IMR-90 (cell line): Measurements from ENCODE around the gene ASTN2. TPM values are rescaled to one million over a fixed set of nuclear protein-coding genes. Genes with fewer than 3 reads are reported as not detected.

Experiments
- ATAC-seq: fragments of 200-7000 bp; cut with Tn5 transposase; 2 replicates; pipeline ENCODE4 v1.9.1; 2020; ENCODE audit warnings: low read depth, mild to moderate bottlenecking, moderate library complexity
- BruUV-seq: library from RNA; stranded (reverse); fragments of 400-500 nt; replicated peaks from 2 replicates; lab custom pipeline; 2021; lab: Mats Ljungman, UMichigan
- CTCF ChIA-PET: fragments of 300-600 bp; formaldehyde crosslinking; extraction: SDS; loops from one replicate; lab custom pipeline; 2021; ENCODE audit warnings: antibody characterized with exemption; lab: Yijun Ruan, JAX
- POLR2A ChIA-PET: fragments of 300-600 bp; sonication (Branson Sonifier 250); formaldehyde crosslinking; loops from one replicate; lab custom pipeline; 2022; ENCODE audit warnings: antibody characterized with exemption; ENCODE audit not compliant: unreplicated experiment; lab: Charles Lee
- DNase-seq: peaks from one replicate; pipeline ENCODE4 v3.0.0; 2013
- H2AFZ ChIP-seq: replicated peaks from 2 replicates; pipeline ENCODE3; 2013; ENCODE audit warnings: low read length, mild to moderate bottlenecking; ENCODE audit not compliant: poor library complexity
- H2AK5ac ChIP-seq: 2 replicates; pipeline ENCODE4 v1.6.1; 2013; ENCODE audit warnings: low read depth, low read length, inconsistent platforms
- H2AK9ac ChIP-seq: replicated peaks from 2 replicates; pipeline ENCODE3; 2013; ENCODE audit warnings: mild to moderate bottlenecking, low read depth, low read length, moderate library complexity; ENCODE audit not compliant: poor library complexity
- H2BK120ac ChIP-seq: 2 replicates; pipeline ENCODE4 v1.6.1; 2013; ENCODE audit warnings: low read depth, low read length, inconsistent platforms
- H2BK15ac ChIP-seq: 3 replicates; pipeline ENCODE4 v1.6.1; 2013; ENCODE audit warnings: low read depth, low read length, inconsistent platforms
- H2BK20ac ChIP-seq: 2 replicates; pipeline ENCODE4 v1.6.1; 2013; ENCODE audit warnings: low read depth, mild to moderate bottlenecking, inconsistent platforms, low read length, moderate library complexity
- H2BK5ac ChIP-seq: 2 replicates; pipeline ENCODE4 v1.6.1; 2013; ENCODE audit warnings: mild to moderate bottlenecking, low read depth, low read length, inconsistent platforms; ENCODE audit not compliant: poor library complexity, severe bottlenecking
- H3K14ac ChIP-seq: replicated peaks from 2 replicates; pipeline ENCODE4 v1.6.1; 2013; ENCODE audit warnings: low read depth, low read length, inconsistent platforms
- H3K18ac ChIP-seq: 2 replicates; pipeline ENCODE4 v1.6.1; 2013; ENCODE audit warnings: low read depth, low read length, control low read depth
- H3K23ac ChIP-seq: 2 replicates; pipeline ENCODE4 v1.6.1; 2013; ENCODE audit warnings: low read depth, low read length, inconsistent platforms
- H3K27ac ChIP-seq: 2 replicates; pipeline ENCODE4 v1.5.1; 2013; ENCODE audit warnings: mild to moderate bottlenecking, control low read depth, low read length; ENCODE audit not compliant: insufficient read depth
- H3K27me3 ChIP-seq: 2 replicates; pipeline ENCODE4 v1.6.1; 2013; ENCODE audit warnings: low read length; ENCODE audit not compliant: control insufficient read depth, insufficient read depth
- H3K36me3 ChIP-seq: 2 replicates; pipeline ENCODE4 v1.6.1; 2013; ENCODE audit warnings: low read length, mixed read lengths; ENCODE audit not compliant: control insufficient read depth, insufficient read depth
- H3K4ac ChIP-seq: 2 replicates; pipeline ENCODE4 v1.6.1; 2013; ENCODE audit warnings: low read depth, low read length, inconsistent platforms
- H3K4me1 ChIP-seq: 2 replicates; pipeline ENCODE4 v1.6.1; 2013; ENCODE audit warnings: low read length, mixed read lengths; ENCODE audit not compliant: control insufficient read depth, insufficient read depth
- H3K4me2 ChIP-seq: 2 replicates; pipeline ENCODE4 v1.6.1; 2013; ENCODE audit warnings: low read depth, mild to moderate bottlenecking, control low read depth, low read length, moderate library complexity
- H3K4me3 ChIP-seq: 2 replicates; pipeline ENCODE4 v1.5.1; 2013; ENCODE audit warnings: low read depth, mild to moderate bottlenecking, control low read depth, low read length, moderate library complexity; ENCODE audit not compliant: insufficient read depth
- H3K56ac ChIP-seq: 2 replicates; pipeline ENCODE4 v1.6.1; 2013; ENCODE audit warnings: low read length, inconsistent platforms; ENCODE audit not compliant: insufficient read depth; ENCODE audit errors: extremely low read depth
- H3K79me1 ChIP-seq, 2 experiments: 2 replicates each; pipeline ENCODE4 v1.6.1; 2013; ENCODE audit warnings: low read length in 2 of 2, inconsistent platforms in 1 of 2, low read depth in 1 of 2
- H3K9ac ChIP-seq: 2 replicates; pipeline ENCODE4 v1.6.1; 2013; ENCODE audit warnings: low read depth, low read length, control low read depth
- H3K9me1 ChIP-seq: 2 replicates; pipeline ENCODE4 v1.6.1; 2013; ENCODE audit warnings: low read length, inconsistent platforms; ENCODE audit not compliant: insufficient read depth
- H3K9me3 ChIP-seq: 2 replicates; pipeline ENCODE4 v1.6.1; 2013; ENCODE audit warnings: low read length; ENCODE audit not compliant: control insufficient read depth, insufficient read depth
- H4K20me1 ChIP-seq: 2 replicates; pipeline ENCODE4 v1.6.1; 2013; ENCODE audit warnings: low read length, inconsistent platforms; ENCODE audit not compliant: insufficient read depth
- H4K5ac ChIP-seq: 2 replicates; pipeline ENCODE4 v1.6.1; 2013; ENCODE audit warnings: mild to moderate bottlenecking, low read depth, low read length, control low read depth
- H4K8ac ChIP-seq, 2 experiments: 2 replicates each; pipeline ENCODE4 v1.6.1; 2013; ENCODE audit warnings: low read depth in 2 of 2, low read length in 2 of 2, control low read depth in 1 of 2, inconsistent platforms in 1 of 2
- H4K91ac ChIP-seq: 2 replicates; pipeline ENCODE4 v1.6.1; 2013; ENCODE audit warnings: low read depth, low read length, inconsistent platforms; ENCODE audit not compliant: insufficient read depth
- BHLHE40 ChIP-seq: fragments of 150-350 bp; IDR thresholded peaks from 2 replicates; pipeline ENCODE4 v1.6.1; 2016; ENCODE audit warnings: mild to moderate bottlenecking, low read depth, low read length
- CEBPB ChIP-seq: IDR thresholded peaks from 2 replicates; pipeline ENCODE4 v1.6.1; 2012; ENCODE audit warnings: low read depth, low read length, improper control_type of control experiment
- FOS ChIP-seq: fragments of 150-350 bp; IDR thresholded peaks from 2 replicates; pipeline ENCODE4 v1.6.1; 2016; ENCODE audit warnings: low read depth, low read length
- MAFK ChIP-seq: IDR thresholded peaks from 2 replicates; pipeline ENCODE4 v1.6.1; 2012; ENCODE audit warnings: low read depth, low read length, improper control_type of control experiment
- MAZ ChIP-seq: IDR thresholded peaks from 2 replicates; pipeline ENCODE4 v1.6.1; 2012; ENCODE audit warnings: low read depth, mild to moderate bottlenecking, low read length, improper control_type of control experiment, moderate library complexity, borderline replicate concordance
- RAD21 ChIP-seq: IDR thresholded peaks from 2 replicates; pipeline ENCODE4 v1.6.1; 2012; ENCODE audit warnings: low read length, improper control_type of control experiment
- WGBS, 2 experiments: methylation state at CpG; one replicate each; pipeline versions ENCODE4 v1.1.5 to v1.1.7; 2013; ENCODE audit warnings: missing lambda C conversion rate in 2 of 2; ENCODE audit not compliant: insufficient read length in 1 of 2; ENCODE audit errors: extremely low coverage in 2 of 2; 5-methylcytosine and 5-hydroxymethylcytosine counted together
- dilution Hi-C: fragments of 300-500 bp; cut with HindIII; formaldehyde crosslinking; loops from one replicate; pipeline ENCODE4 v1.14.3; 2018; ENCODE audit warnings: low sequenced_read_pairs; ENCODE audit not compliant: unreplicated experiment
- in situ Hi-C: fragments of 300-500 bp; cut with MboI; formaldehyde crosslinking; loops from 3 replicates; pipeline ENCODE4 v1.14.3; 2019; ENCODE audit warnings: low sequenced_read_pairs, inconsistent platforms, mixed read lengths
- intact Hi-C: fragments of 100-400 bp; cut with micrococcal nuclease; formaldehyde crosslinking; loops from 2 replicates; pipeline ENCODE4 v1.10.0; 2022
- polyA plus RNA-seq, 3 experiments: library from polyadenylated mRNA; depleted of rRNA; stranded (reverse); fragments of >200 nt; gene quantifications; 2 replicates each; pipeline ENCODE4 v1.2.3, GENCODE V29; 2012; ENCODE audit warnings: low replicate concordance in 1 of 3
- total RNA-seq: library from RNA; depleted of rRNA; stranded (reverse); fragments of >200 nt; gene quantifications from 2 replicates; pipeline ENCODE4 v1.2.3, GENCODE V29; 2012
- TF ChIP-seq, protein P1 (sequence below): fragments of 150-350 bp; IDR thresholded peaks from 2 replicates; pipeline ENCODE4 v1.6.1; 2017; ENCODE audit warnings: mild to moderate bottlenecking, antibody characterized with exemption, low read length, low read depth

The ASTN2 gene
- total and polyA plus RNA-seq, 2 of the 4 experiments (the other 2 are of a cell fraction) = 3.8 to 6.8 TPM

DNA sequence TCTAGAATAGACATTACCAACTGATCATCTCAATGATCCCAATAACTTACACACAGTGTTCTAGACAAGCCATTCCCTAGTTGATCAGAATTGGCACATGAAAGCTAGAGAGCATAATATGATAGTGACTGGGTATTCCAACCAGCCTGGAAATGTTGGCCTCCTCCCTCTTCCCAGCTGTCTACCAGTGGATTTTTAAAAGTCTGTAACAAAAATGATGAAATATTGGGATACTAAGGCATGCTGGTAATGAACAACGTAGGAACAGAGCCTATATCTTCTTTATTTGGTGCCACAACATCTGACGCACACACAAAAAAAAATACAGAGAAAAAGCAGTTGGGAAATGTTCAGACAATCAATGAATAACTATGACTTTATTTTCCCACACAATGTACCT lies 692.9 kb downstream of the ASTN2 start:
- H3K9ac ChIP-seq = no peak overlapping the region
- no peak for DNase-seq
- H3K4me2 ChIP-seq = no peak overlapping the region
- ATAC-seq = no peak
- CTCF ChIA-PET = interaction anchor here (0.9 kb wide), 1 partner anchor 15 kb away, joined by 3 read pairs; no protein-coding TSS in a partner anchor
- intact Hi-C loops = no loop called here
- H4K20me1 ChIP-seq = no peaks in the 10 kb centered on the region
- no TSS peak for BruUV-seq
- H3K27me3 ChIP-seq = peaks cover 11% of the 10 kb centered on the region
- in situ Hi-C loops = no loop called here
- no peaks in the 10 kb centered on the region for H3K9me1 ChIP-seq
- H2BK5ac ChIP-seq = no peak overlapping the region
- H3K56ac ChIP-seq = no peak overlapping the region
- POLR2A ChIA-PET = no interaction called here
- no peak overlapping the region for H3K18ac ChIP-seq
- no peaks in the 10 kb centered on the region for H3K9me3 ChIP-seq
- no peak overlapping the region for H4K5ac ChIP-seq
- no peaks in the 10 kb centered on the region for H3K4me1 ChIP-seq
- H3K36me3 ChIP-seq = no peaks in the 10 kb centered on the region
- no peak overlapping the region for H3K27ac ChIP-seq
- no peak overlapping the region for H2BK120ac ChIP-seq
- H2AK9ac ChIP-seq = no peak overlapping the region
- no peak overlapping the region for H4K91ac ChIP-seq
- H2AFZ ChIP-seq = no peak overlapping the region
- no CpG with 5 or more reads among the region's 2 CpGs for WGBS, 2 experiments
- no peak overlapping the region for H3K4ac ChIP-seq
- TF ChIP-seq MAZ (no peak), CEBPB (no peak), MAFK (no peak), FOS (no peak), BHLHE40 (no peak), RAD21 (no peak)
- TF ChIP-seq, protein P1, sequence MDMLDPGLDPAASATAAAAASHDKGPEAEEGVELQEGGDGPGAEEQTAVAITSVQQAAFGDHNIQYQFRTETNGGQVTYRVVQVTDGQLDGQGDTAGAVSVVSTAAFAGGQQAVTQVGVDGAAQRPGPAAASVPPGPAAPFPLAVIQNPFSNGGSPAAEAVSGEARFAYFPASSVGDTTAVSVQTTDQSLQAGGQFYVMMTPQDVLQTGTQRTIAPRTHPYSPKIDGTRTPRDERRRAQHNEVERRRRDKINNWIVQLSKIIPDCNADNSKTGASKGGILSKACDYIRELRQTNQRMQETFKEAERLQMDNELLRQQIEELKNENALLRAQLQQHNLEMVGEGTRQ = no peak
- H3K79me1 ChIP-seq = no peaks in the 10 kb centered on the region
- no peak overlapping the region for H3K23ac ChIP-seq
- no peak overlapping the region for H2BK15ac ChIP-seq
- no peak overlapping the region for H2BK20ac ChIP-seq
- H4K8ac ChIP-seq = no peak overlapping the region
- dilution Hi-C loops = no loop called here
- H3K4me3 ChIP-seq = no peak overlapping the region
- H3K14ac ChIP-seq = no peak overlapping the region
- H2AK5ac ChIP-seq = no peak overlapping the region
